Common myeloid progenitor, CD34-positive (primary cell): ENCODE data around the gene FBXW12.

Source experiments
- CTCF ChIA-PET: fragments of 350-600 bp; sonication (Branson Sonifier 250); formaldehyde crosslinking; loops from one replicate; lab custom pipeline; 2021; ENCODE audit warnings: antibody characterized with exemption; lab: Charles Lee
- POLR2A ChIA-PET: fragments of 350-600 bp; sonication (Branson Sonifier 250); formaldehyde crosslinking; loops from one replicate; lab custom pipeline; 2021; ENCODE audit warnings: antibody characterized with exemption; lab: Charles Lee
- DNase-seq, 3 donors: peaks; one replicate each; pipeline versions ENCODE4 v3.0.0 to v3.0.0-alpha.2; 2013
- H3K27ac ChIP-seq, 2 experiments: 1 replicate in 1 of 2; 2 replicates in 1 of 2; pipeline ENCODE4 v1.7.0; 2013; ENCODE audit warnings: inconsistent platforms in 2 of 2, low read length in 2 of 2, mild to moderate bottlenecking in 2 of 2, low read depth in 1 of 2, moderate library complexity in 1 of 2; ENCODE audit not compliant: severe bottlenecking in 2 of 2, insufficient read depth in 1 of 2, poor library complexity in 1 of 2
- H3K27me3 ChIP-seq, 5 experiments: replicated peaks in 2 of 5; 1 replicate in 3 of 5; 2 replicates in 2 of 5; pipeline versions ENCODE4 v1.6.1 to v1.7.0; 2013; ENCODE audit warnings: low read length in 4 of 5, mild to moderate bottlenecking in 2 of 5, moderate library complexity in 2 of 5, inconsistent platforms in 1 of 5; ENCODE audit not compliant: insufficient read depth in 5 of 5, control insufficient read depth in 4 of 5
- H3K36me3 ChIP-seq, 4 experiments: 1 replicate in 2 of 4; 2 replicates in 2 of 4; pipeline versions ENCODE4 v1.6.1 to v1.7.0; 2013; ENCODE audit warnings: low read length in 3 of 4, control low read depth in 1 of 4, mild to moderate bottlenecking in 1 of 4; ENCODE audit not compliant: control insufficient read depth in 4 of 4, insufficient read depth in 4 of 4
- H3K4me1 ChIP-seq, 4 experiments: 1 replicate in 3 of 4; 2 replicates in 1 of 4; pipeline versions ENCODE4 v1.6.1 to v1.7.1; 2013; ENCODE audit warnings: low read length in 3 of 4, mild to moderate bottlenecking in 3 of 4, control low read depth in 1 of 4, inconsistent platforms in 1 of 4, moderate library complexity in 1 of 4; ENCODE audit not compliant: control insufficient read depth in 4 of 4, insufficient read depth in 4 of 4; ENCODE audit errors: control extremely low read depth in 1 of 4
- H3K4me3 ChIP-seq, 7 experiments: 1 replicate in 4 of 7; 2 replicates in 3 of 7; pipeline versions ENCODE4 v1.5.1 to v1.7.0; 2013; ENCODE audit warnings: mild to moderate bottlenecking in 7 of 7, low read length in 6 of 7, moderate library complexity in 6 of 7, inconsistent platforms in 2 of 7, low read depth in 2 of 7, control low read depth in 1 of 7; ENCODE audit not compliant: insufficient read depth in 4 of 7, control insufficient read depth in 1 of 7; ENCODE audit errors: extremely low read depth in 1 of 7
- H3K9me3 ChIP-seq, 5 experiments: 1 replicate in 4 of 5; 2 replicates in 1 of 5; pipeline versions ENCODE4 v1.6.1 to v1.7.1; 2013; ENCODE audit warnings: low read length in 4 of 5, mild to moderate bottlenecking in 2 of 5, inconsistent platforms in 1 of 5, low read depth in 1 of 5, moderate library complexity in 1 of 5; ENCODE audit not compliant: control insufficient read depth in 4 of 5, insufficient read depth in 2 of 5; ENCODE audit errors: control extremely low read depth in 1 of 5
- WGBS: methylation state at CpG from one replicate; pipeline ENCODE4 v1.1.5; 2013; ENCODE audit not compliant: insufficient coverage; 5-methylcytosine and 5-hydroxymethylcytosine counted together

FBXW12 gene

DNA sequence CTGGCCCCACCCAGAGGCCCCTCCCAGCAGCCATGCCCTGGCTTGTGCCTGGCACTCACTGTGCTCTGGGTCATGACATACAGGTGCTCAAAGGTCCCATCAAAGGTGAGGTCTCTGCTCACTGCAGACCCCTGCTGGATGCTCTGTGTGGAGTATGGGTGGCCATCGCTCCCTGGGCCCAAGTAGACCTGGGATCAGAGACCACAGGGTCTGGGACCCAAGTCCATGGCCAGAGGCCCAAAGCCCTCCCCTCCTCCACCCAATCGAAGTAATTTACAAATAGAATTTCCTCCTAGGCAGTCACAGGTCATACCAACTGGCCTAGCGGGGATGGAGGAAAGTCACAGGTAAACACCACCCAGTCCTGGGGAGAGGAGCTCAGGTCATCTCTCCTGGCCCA lies 50.3 kb downstream of the FBXW12 start:
- Histone ChIP-seq H3K27me3 (no peaks in the 10 kb centered on the region), H3K9me3 (no peaks in the 10 kb centered on the region), H3K4me1 (no peaks in the 10 kb centered on the region), H3K27ac (no peak overlapping the region), H3K36me3 (no peaks in the 10 kb centered on the region), H3K4me3 (no peak overlapping the region)
- POLR2A ChIA-PET = no interaction called here
- no peak for DNase-seq
- WGBS = 100% methylated on average over 1 of the region's 3 CpGs
- CTCF ChIA-PET = interaction anchor here (0.6 to 1.2 kb wide), 4 partner anchors 10 to 32 kb away, joined by 3 to 4 read pairs (median 3); no protein-coding TSS in a partner anchor

DNA sequence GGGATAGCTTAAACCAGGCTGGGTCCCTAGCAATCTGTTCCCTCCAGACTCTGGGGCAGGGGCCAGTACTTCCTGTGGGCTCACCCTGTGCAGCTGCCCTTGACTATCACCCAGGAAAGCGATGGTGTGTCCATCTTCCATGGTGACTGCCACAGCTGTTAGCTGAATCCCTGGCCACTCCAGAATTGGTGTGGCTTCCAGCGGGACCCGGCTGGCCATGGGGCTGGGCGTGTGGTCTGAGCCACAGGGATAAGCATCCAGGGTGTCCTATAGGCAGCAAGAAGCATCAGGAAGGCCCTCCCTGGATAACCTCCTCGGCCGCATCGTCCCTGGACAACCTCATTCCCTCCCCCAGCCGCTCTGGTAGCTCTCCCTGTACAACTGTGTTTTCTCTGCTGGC lies 50.7 kb downstream of the FBXW12 start:
- CTCF ChIA-PET = interaction anchor here (0.6 to 1.2 kb wide), 5 partner anchors 11 to 32 kb away, joined by 3 to 4 read pairs (median 3); no protein-coding TSS in a partner anchor
- H3K27me3 ChIP-seq = no peaks in the 10 kb centered on the region
- H3K27ac ChIP-seq = no peak overlapping the region
- POLR2A ChIA-PET = no interaction called here
- H3K9me3 ChIP-seq = no peaks in the 10 kb centered on the region
- H3K36me3 ChIP-seq = no peaks in the 10 kb centered on the region
- no peak overlapping the region for H3K4me3 ChIP-seq
- H3K4me1 ChIP-seq = no peaks in the 10 kb centered on the region
- DNase-seq = no peak
- 98% methylated on average over 8 of the region's 8 CpGs for WGBS

DNA sequence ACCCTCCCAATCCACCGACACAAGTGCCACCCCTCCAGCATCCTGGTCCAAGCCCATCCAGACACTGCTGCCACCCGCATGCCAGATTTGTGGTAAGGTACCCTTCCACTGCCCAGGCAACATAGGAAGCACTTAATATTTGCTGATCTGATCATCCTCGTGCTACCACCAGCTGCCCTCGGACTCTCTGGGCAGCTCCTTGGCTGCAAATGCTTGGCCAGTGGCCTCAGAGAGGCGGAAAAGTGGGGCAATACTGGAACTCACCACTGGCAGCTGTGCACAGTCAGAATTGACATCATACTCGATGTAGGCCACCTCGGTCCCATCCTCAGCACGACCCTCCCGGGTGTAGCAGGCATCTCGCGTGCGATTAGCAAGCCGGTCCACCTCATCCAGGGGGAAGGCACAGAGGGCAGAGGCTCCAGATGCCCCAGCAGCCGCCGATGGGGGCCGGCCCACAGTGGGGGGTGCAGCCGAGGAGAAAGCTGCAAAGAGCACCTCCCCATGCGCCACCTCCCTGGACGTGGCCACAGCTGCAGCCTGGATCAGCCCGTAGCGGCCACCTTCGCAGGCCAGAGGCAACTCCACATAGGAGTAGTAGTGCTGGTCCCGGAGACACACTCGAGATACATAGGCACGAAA lies 51.3 kb downstream of the FBXW12 start:
- H3K4me3 ChIP-seq = no peak overlapping the region
- no peaks in the 10 kb centered on the region for H3K36me3 ChIP-seq
- H3K4me1 ChIP-seq = peaks cover 0 to 2% (median under 1%) of the 10 kb centered on the region in 4 experiments
- ChIA-PET CTCF (interaction anchor here (0.7 to 4.0 kb wide), 4 partner anchors 9 to 23 kb away, joined by 4 to 22 read pairs (median 4); no protein-coding TSS in a partner anchor), POLR2A (no interaction called here)
- H3K9me3 ChIP-seq = no peaks in the 10 kb centered on the region
- H3K27ac ChIP-seq = no peak overlapping the region
- peaks cover 0 to 5% (median 0%) of the 10 kb centered on the region in 5 experiments for H3K27me3 ChIP-seq
- DNase-seq = no peak
- 94% methylated on average over 16 of the region's 25 CpGs for WGBS

DNA sequence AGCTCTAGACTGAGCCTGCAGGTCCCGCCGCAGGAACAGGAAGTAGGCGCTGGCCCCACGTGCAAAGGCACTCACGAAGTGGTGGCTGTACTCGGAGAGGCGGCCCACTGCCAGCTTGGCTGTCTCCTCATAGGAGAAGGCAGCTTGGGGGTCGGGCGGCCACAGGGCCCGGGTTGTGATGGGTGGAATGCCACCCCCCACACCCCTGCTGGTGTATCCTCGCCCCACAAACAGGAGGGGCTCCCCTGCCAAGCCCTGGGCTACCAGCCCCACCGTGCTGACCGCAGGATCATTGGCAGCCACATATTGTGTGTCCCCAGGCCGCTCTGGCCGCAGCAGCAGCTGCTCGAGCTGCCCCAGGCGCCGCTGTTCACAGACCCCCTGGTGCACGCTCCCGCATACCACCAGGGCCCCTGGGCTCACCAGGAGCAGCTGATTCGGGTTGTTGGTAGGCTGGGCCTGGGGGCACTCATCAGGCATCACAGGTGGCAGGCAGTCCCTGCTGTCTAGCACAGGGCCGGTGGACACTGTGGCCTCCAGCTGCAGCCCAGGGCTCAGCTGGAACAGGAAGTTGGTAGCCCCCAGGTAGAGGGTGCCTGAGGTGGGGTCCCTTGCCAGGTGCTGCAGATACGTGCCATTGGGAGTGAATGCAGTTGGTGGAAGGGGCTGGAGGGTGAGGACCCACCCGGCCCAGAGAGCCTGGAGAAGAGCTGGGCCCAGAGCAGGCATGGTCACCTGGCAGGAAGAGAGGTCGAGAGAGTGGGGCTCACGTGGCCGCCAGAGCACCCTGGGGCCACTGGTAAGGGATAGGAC lies 52.1 kb downstream of the FBXW12 start:
- H3K27ac ChIP-seq = no peak overlapping the region
- H3K9me3 ChIP-seq = no peaks in the 10 kb centered on the region
- peak in 2 of 3 donors; percentile 6 to 13 for DNase-seq
- peaks cover 0 to 7% (median 3%) of the 10 kb centered on the region in 5 experiments for H3K27me3 ChIP-seq
- H3K4me3 ChIP-seq = no peak overlapping the region
- CTCF ChIA-PET = interaction anchor here (1.2 to 4.0 kb wide), 3 partner anchors 8 to 23 kb away, joined by 4 to 22 read pairs (median 5); no protein-coding TSS in a partner anchor
- H3K4me1 ChIP-seq = peaks cover 0 to 5% (median 4%) of the 10 kb centered on the region in 4 experiments
- no peaks in the 10 kb centered on the region for H3K36me3 ChIP-seq
- WGBS = 86% methylated on average over 18 of the region's 27 CpGs
- POLR2A ChIA-PET = no interaction called here

DNA sequence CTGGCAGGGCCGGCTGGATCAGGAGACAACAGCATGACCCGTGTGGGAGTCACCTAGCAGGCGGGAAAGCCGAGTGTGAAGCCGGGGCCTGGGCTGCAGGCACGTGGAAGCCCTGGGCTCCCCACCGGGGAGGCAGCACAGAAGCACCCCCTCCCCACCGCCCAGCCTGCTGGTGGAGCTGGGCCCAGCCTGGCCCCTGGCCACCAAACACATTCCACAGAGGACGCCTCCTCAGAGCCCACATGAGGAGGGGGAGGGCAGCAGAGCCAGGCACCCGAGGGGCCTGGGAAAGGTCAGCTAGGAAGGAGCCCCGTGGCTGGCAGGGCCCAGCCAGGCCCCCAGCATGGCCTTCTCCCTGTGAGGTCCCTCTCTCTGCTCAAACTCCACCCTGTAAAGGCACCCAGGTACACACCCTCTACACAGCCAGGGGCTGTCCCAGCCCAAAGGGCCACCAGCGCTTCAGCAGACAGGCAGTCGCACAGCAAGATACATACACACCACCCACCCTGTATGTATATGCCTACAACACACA lies 53.3 kb downstream of the FBXW12 start:
- H3K27ac ChIP-seq = no peak overlapping the region
- ChIA-PET POLR2A (no interaction called here), CTCF (interaction anchor here (0.9 to 4.0 kb wide), 2 partner anchors 9 to 11 kb away, joined by 3 to 22 read pairs; no protein-coding TSS in a partner anchor)
- peaks cover 0 to 9% (median 3%) of the 10 kb centered on the region in 5 experiments for H3K27me3 ChIP-seq
- H3K36me3 ChIP-seq = no peaks in the 10 kb centered on the region
- DNase-seq = no peak
- H3K4me1 ChIP-seq = peaks cover 0 to 13% (median 11%) of the 10 kb centered on the region in 4 experiments
- 94% methylated on average over 10 of the region's 13 CpGs for WGBS
- H3K9me3 ChIP-seq = no peaks in the 10 kb centered on the region
- no peak overlapping the region for H3K4me3 ChIP-seq

DNA sequence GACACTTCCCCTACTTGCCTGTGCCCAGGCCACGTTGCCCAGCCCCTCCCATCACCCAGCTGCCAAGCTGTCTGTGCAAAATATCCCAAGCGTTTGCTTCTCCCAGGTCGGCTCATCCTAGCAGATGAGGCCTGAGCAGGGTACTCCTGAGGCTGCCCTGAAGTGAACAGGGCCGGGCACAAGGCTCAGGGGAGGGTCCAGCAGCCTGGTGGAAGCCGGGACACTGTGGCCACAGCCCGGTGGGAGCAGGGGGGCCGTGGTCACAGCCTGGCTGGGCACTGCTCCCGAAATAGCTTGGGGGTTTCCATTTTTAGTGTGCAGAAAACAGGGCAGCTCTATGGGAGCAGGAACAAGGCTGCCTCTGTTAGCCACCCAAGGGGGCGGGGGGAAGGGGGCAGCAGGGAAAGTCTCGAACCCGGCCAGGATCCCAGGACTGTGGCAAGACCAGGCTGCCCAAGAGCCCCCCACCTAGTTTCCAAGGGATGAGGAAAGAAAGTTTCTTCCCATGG lies 54.4 kb downstream of the FBXW12 start:
- CTCF ChIA-PET = interaction anchor here (1.0 to 4.0 kb wide), 3 partner anchors 9 to 26 kb away, joined by 3 to 22 read pairs (median 3); no protein-coding TSS in a partner anchor
- H3K36me3 ChIP-seq = peaks cover 0 to 3% (median 0%) of the 10 kb centered on the region in 4 experiments
- H3K27me3 ChIP-seq = peaks cover 0 to 9% (median 3%) of the 10 kb centered on the region in 5 experiments
- H3K27ac ChIP-seq = no peak overlapping the region
- H3K4me1 ChIP-seq = peaks cover 0 to 15% (median 12%) of the 10 kb centered on the region in 4 experiments
- DNase-seq = no peak
- H3K4me3 ChIP-seq = no peak overlapping the region
- POLR2A ChIA-PET = no interaction called here
- H3K9me3 ChIP-seq = no peaks in the 10 kb centered on the region
- WGBS = 90% methylated on average over 10 of the region's 11 CpGs
